BE2C (cell line): Measurements from ENCODE around the gene GOLGA6L2.

Experiments used
- DNase-seq: peaks from one replicate; pipeline ENCODE4 v3.0.0-alpha.2; 2020
- H3K27me3 ChIP-seq: fragments of 250-450 bp; sonication (Bioruptor Pico); 2 replicates; pipeline ENCODE4 v1.5.1; 2020; ENCODE audit warnings: mild to moderate bottlenecking
- H3K36me3 ChIP-seq: fragments of 250-450 bp; sonication (Bioruptor Pico); 2 replicates; pipeline ENCODE4 v1.5.1; 2020; ENCODE audit warnings: mild to moderate bottlenecking
- H3K4me1 ChIP-seq: fragments of 250-450 bp; sonication (Bioruptor Pico); 2 replicates; pipeline ENCODE4 v1.5.1; 2020
- H3K4me3 ChIP-seq: 2 replicates; pipeline ENCODE4 v1.5.1; 2011; ENCODE audit warnings: low read depth, low read length
- H3K9me3 ChIP-seq: fragments of 250-450 bp; sonication (Bioruptor Pico); 2 replicates; pipeline ENCODE4 v1.5.1; 2020
- CTCF ChIP-seq: IDR thresholded peaks from 2 replicates; pipeline ENCODE4 v1.5.1; 2012; ENCODE audit warnings: mild to moderate bottlenecking, low read depth, low read length

GOLGA6L2 gene

GRCh38 chr15:23395832-23396231 lies 51.2 kb downstream of the GOLGA6L2 start:
- Histone ChIP-seq H3K4me1 (no peaks in the 10 kb centered on the region), H3K36me3 (no peaks in the 10 kb centered on the region), H3K27me3 (no peaks in the 10 kb centered on the region), H3K4me3 (no peak overlapping the region), H3K9me3 (no peaks in the 10 kb centered on the region)
- TF ChIP-seq CTCF: no peak
- DNase-seq: no peak

GRCh38 chr15:23395030-23395692 lies 51.9 kb downstream of the GOLGA6L2 start:
- Histone ChIP-seq H3K36me3 (no peaks in the 10 kb centered on the region), H3K4me3 (no peak overlapping the region), H3K27me3 (no peaks in the 10 kb centered on the region), H3K9me3 (no peaks in the 10 kb centered on the region), H3K4me1 (no peaks in the 10 kb centered on the region)
- no peak for TF ChIP-seq CTCF
- no peak for DNase-seq
